K562 (cell line): ENCODE results near the gene GRAMD4. TPM values are rescaled to one million over a fixed set of nuclear protein-coding genes. Genes with fewer than 3 reads are reported as not detected.

Experiments
- ATAC-seq: fragments of 200-7000 bp; cut with Tn5 transposase; 3 replicates; pipeline ENCODE4 v1.9.1; 2020; ENCODE audit warnings: moderate library complexity
- BruUV-seq: library from RNA; stranded (reverse); fragments of 400-500 nt; replicated peaks from 2 replicates; lab custom pipeline; 2021; lab: Mats Ljungman, UMichigan
- CTCF ChIA-PET: fragments of 300-600 bp; formaldehyde crosslinking; extraction: SDS; loops from one replicate; lab custom pipeline; 2021; ENCODE audit warnings: low intra/inter-chr PET ratio; lab: Yijun Ruan, JAX
- POLR2A ChIA-PET: fragments of 300-600, 350-650 bp; sonication (Branson Sonifier 250); formaldehyde crosslinking; extraction: SDS; loops from one replicate; lab custom pipeline; 2021; ENCODE audit warnings: antibody characterized with exemption, inconsistent platforms; lab: Yijun Ruan, JAX
- DNase-seq, 4 experiments: peaks; one replicate each; pipeline versions ENCODE4 v3.0.0 to v3.0.0-alpha.2; 2011 to 2018; ENCODE audit warnings: low spot score in 3 of 4, mixed read lengths in 3 of 4; ENCODE audit errors: extremely low read depth in 1 of 4
- FAIRE-seq: peaks from 2 replicates; lab custom pipeline; 2011; peaks lifted over from hg19 to GRCh38; lab: Jason Lieb, UNC
- H2AFZ ChIP-seq: 2 replicates; pipeline ENCODE4 v1.6.0; 2011; ENCODE audit warnings: low read depth, low read length, control low read depth, inconsistent platforms
- H3K27ac ChIP-seq: fragments of 200-600 bp; 3 replicates; pipeline ENCODE4 v1.8.0; 2011; ENCODE audit warnings: low read depth, mild to moderate bottlenecking, control low read depth, inconsistent platforms, low read length, moderate library complexity, mixed read lengths; ENCODE audit errors: extremely low read depth
- H3K27me3 ChIP-seq, 2 experiments: fragments of 300-600 bp in 1 of 2; 2 replicates in 1 of 2; 3 replicates in 1 of 2; pipeline versions ENCODE4 v1.6.0 to v1.8.0; 2011; ENCODE audit warnings: inconsistent platforms in 2 of 2, low read length in 2 of 2, mild to moderate bottlenecking in 1 of 2, mixed read lengths in 1 of 2, moderate library complexity in 1 of 2; ENCODE audit not compliant: control insufficient read depth in 2 of 2, insufficient read depth in 2 of 2
- H3K36me3 ChIP-seq: fragments of 300-600 bp; 3 replicates; pipeline ENCODE4 v1.8.0; 2011; ENCODE audit warnings: mild to moderate bottlenecking, low read length, inconsistent platforms; ENCODE audit not compliant: control insufficient read depth, insufficient read depth
- H3K4me1 ChIP-seq, 2 experiments: fragments of 200-600 bp in 1 of 2; replicated peaks in 1 of 2; 2 replicates in 1 of 2; 3 replicates in 1 of 2; pipeline versions ENCODE4 v1.5.1 to v1.8.0; 2011; ENCODE audit warnings: inconsistent platforms in 2 of 2, low read length in 2 of 2, mild to moderate bottlenecking in 1 of 2, mixed read lengths in 1 of 2, moderate library complexity in 1 of 2; ENCODE audit not compliant: control insufficient read depth in 2 of 2, insufficient read depth in 2 of 2
- H3K4me2 ChIP-seq: 2 replicates; pipeline ENCODE4 v1.6.1; 2011; ENCODE audit warnings: low read length, control low read depth, inconsistent platforms, mixed read lengths; ENCODE audit not compliant: insufficient read depth
- H3K4me3 ChIP-seq: fragments of 200-600 bp; sonication (generic), shearing (Covaris generic); 2 replicates; pipeline ENCODE4 v1.5.1; 2016; ENCODE audit warnings: control low read depth, inconsistent platforms
- H3K79me2 ChIP-seq: fragments of 200-600 bp; 3 replicates; pipeline ENCODE4 v1.8.0; 2011; ENCODE audit warnings: low read length, inconsistent platforms; ENCODE audit not compliant: control insufficient read depth, insufficient read depth
- H3K9ac ChIP-seq, 2 experiments: 2 replicates each; pipeline versions ENCODE4 v1.6.0 to v1.6.1; 2011; ENCODE audit warnings: low read depth in 2 of 2, low read length in 2 of 2, control low read depth in 1 of 2, inconsistent platforms in 1 of 2, mild to moderate bottlenecking in 1 of 2, mixed read lengths in 1 of 2; ENCODE audit not compliant: insufficient read depth in 1 of 2
- H3K9me1 ChIP-seq: one replicate; pipeline ENCODE4 v1.6.0; 2011; ENCODE audit warnings: inconsistent platforms, mild to moderate bottlenecking, low read length, moderate library complexity; ENCODE audit not compliant: control insufficient read depth, insufficient read depth
- H3K9me3 ChIP-seq: replicated peaks from 2 replicates; pipeline ENCODE4 v1.5.1; 2011; ENCODE audit warnings: low read depth, low read length, inconsistent platforms; ENCODE audit not compliant: control insufficient read depth, insufficient read depth
- H4K20me1 ChIP-seq: replicated peaks from 2 replicates; pipeline ENCODE4 v1.6.1; 2011; ENCODE audit warnings: low read length, inconsistent platforms, mixed read lengths; ENCODE audit not compliant: control insufficient read depth, insufficient read depth
- ETV6 ChIP-seq, 3 experiments: fragments of 150-350 bp in 1 of 3; sonication (generic) in 1 of 3; formaldehyde crosslinking in 1 of 3; IDR thresholded peaks; 2 replicates each; pipeline versions ENCODE4 v1.6.1 to v1.8.0; 2014 to 2022; ENCODE audit warnings: borderline replicate concordance in 2 of 3, low read depth in 2 of 3, antibody characterized with exemption in 1 of 3, low read length in 1 of 3, mild to moderate bottlenecking in 1 of 3, missing genetic modification reagents in 1 of 3
- HMG20B ChIP-seq: fragments of 250-450 bp; sonication (Bioruptor Pico); IDR thresholded peaks from 2 replicates; pipeline ENCODE4 v1.5.0; 2021; ENCODE audit warnings: mild to moderate bottlenecking
- HMGN3 ChIP-seq: IDR thresholded peaks from 2 replicates; pipeline ENCODE4 v1.6.1; 2011; ENCODE audit warnings: borderline replicate concordance, low read depth, mild to moderate bottlenecking, mixed read lengths, low read length; ENCODE audit not compliant: insufficient read length; ENCODE audit errors: extremely low read depth
- HNRNPUL1 ChIP-seq: fragments of 200-400 bp; formaldehyde crosslinking; IDR thresholded peaks from 2 replicates; pipeline ENCODE4 v1.6.1; 2017; ENCODE audit warnings: low read length
- NR3C1 ChIP-seq: sonication (generic); formaldehyde crosslinking; IDR thresholded peaks from 2 replicates; pipeline ENCODE4 v1.8.1; 2022; ENCODE audit warnings: missing genetic modification reagents
- PHB2 ChIP-seq: fragments of 450-650 bp; IDR thresholded peaks from 2 replicates; pipeline ENCODE4 v1.6.1; 2017; ENCODE audit warnings: low read depth
- PURB ChIP-seq: sonication (generic); formaldehyde crosslinking; IDR thresholded peaks from 2 replicates; pipeline ENCODE4 v1.9.0; 2021; ENCODE audit warnings: low read depth, mild to moderate bottlenecking, missing genetic modification reagents
- SIN3A ChIP-seq, 2 experiments: fragments of 150-350 bp in 1 of 2; IDR thresholded peaks; 2 replicates each; pipeline ENCODE4 v1.6.1; 2011 to 2016; ENCODE audit warnings: borderline replicate concordance in 2 of 2, low read depth in 2 of 2, low read length in 2 of 2, mild to moderate bottlenecking in 2 of 2, moderate library complexity in 2 of 2; ENCODE audit not compliant: control insufficient read depth in 1 of 2
- SREBF1 ChIP-seq: fragments of 150-350 bp; IDR thresholded peaks from 2 replicates; pipeline ENCODE4 v1.6.1; 2014; ENCODE audit warnings: antibody characterized with exemption, low read depth, low read length, borderline replicate concordance
- STAT5A ChIP-seq: IDR thresholded peaks from 2 replicates; pipeline ENCODE4 v1.6.1; 2012; ENCODE audit warnings: low read length, inconsistent platforms, borderline replicate concordance
- TOE1 ChIP-seq, 2 experiments: fragments of 450-650 bp in 1 of 2; sonication (generic) in 1 of 2; formaldehyde crosslinking in 1 of 2; IDR thresholded peaks; 2 replicates each; pipeline versions ENCODE4 v1.7.1 to v1.8.0; 2016 to 2022; ENCODE audit warnings: borderline replicate concordance in 2 of 2, mild to moderate bottlenecking in 2 of 2, antibody characterized with exemption in 1 of 2, inconsistent platforms in 1 of 2, low read depth in 1 of 2, missing genetic modification reagents in 1 of 2, moderate library complexity in 1 of 2
- U2AF2 ChIP-seq: fragments of 200-400 bp; formaldehyde crosslinking; optimal IDR thresholded peaks from 2 replicates; pipeline ENCODE3; 2017; ENCODE audit warnings: low read depth, mild to moderate bottlenecking, low read length
- ZFPM2 ChIP-seq: fragments of 250-450 bp; sonication (Bioruptor Pico); IDR thresholded peaks from 2 replicates; pipeline ENCODE4 v1.5.1; 2022; ENCODE audit warnings: mild to moderate bottlenecking
- ZNF143 ChIP-seq: sonication (generic); formaldehyde crosslinking; IDR thresholded peaks from 2 replicates; pipeline ENCODE4 v1.9.0; 2022; ENCODE audit warnings: mild to moderate bottlenecking, missing genetic modification reagents
- ZNF146 ChIP-seq: IDR thresholded peaks from one replicate; pipeline ENCODE4 v1.6.1; 2018; ENCODE audit warnings: missing compliant biosample characterization; ENCODE audit not compliant: unreplicated experiment
- WGBS: fragments of 100-300 bp; shearing (Covaris generic); methylation state at CpG from one replicate; pipeline ENCODE4 v1.1.6; 2016; ENCODE audit warnings: low coverage, mixed read lengths; ENCODE audit not compliant: insufficient coverage; ENCODE audit errors: missing lambda C conversion rate; 5-methylcytosine and 5-hydroxymethylcytosine counted together
- in situ Hi-C: fragments of 300-500 bp; cut with MboI; formaldehyde crosslinking; loops from 4 replicates; pipeline ENCODE4 v1.15.0; 2018; ENCODE audit warnings: inconsistent platforms, mixed read lengths
- intact Hi-C: fragments of 100-400 bp; cut with micrococcal nuclease; formaldehyde crosslinking; loops from 2 replicates; pipeline ENCODE4 v1.14.2; 2022
- polyA plus RNA-seq, 8 experiments: library from polyadenylated mRNA; depleted of rRNA in 4 of 8; stranded (reverse) in 5 of 8; unstranded in 3 of 8; fragments of >200 nt; fragmentation: Nextera tagmentation in 2 of 8; fragmentation: Illumina TruSeq in 1 of 8; extraction: Ambion mirVana in 2 of 8; extraction: Trizol in 1 of 8; gene quantifications; 2 replicates each; pipeline versions ENCODE4 v1.2.1 to v1.2.3, GENCODE V29; 2011 to 2014; ENCODE audit warnings: inconsistent platforms in 1 of 8, missing spikeins in 1 of 8
- total RNA-seq, 7 experiments: library from RNA; depleted of rRNA in 6 of 7; stranded (reverse); fragments of >200 nt in 6 of 7; fragmentation: Illumina TruSeq in 2 of 7; extraction: Trizol in 2 of 7; gene quantifications; 2 replicates each; pipeline versions ENCODE4 v1.2.1 to v1.2.3, GENCODE V29; 2011 to 2021; ENCODE audit warnings: low replicate concordance in 1 of 7
- TF ChIP-seq, protein P1 (sequence below): fragments of 450-650 bp; IDR thresholded peaks from 2 replicates; pipeline ENCODE4 v1.6.1; 2016; ENCODE audit warnings: mild to moderate bottlenecking
- TF ChIP-seq, protein P2 (sequence below): sonication (generic); formaldehyde crosslinking; IDR thresholded peaks from 2 replicates; pipeline ENCODE4 v1.8.1; 2023; ENCODE audit warnings: mild to moderate bottlenecking, missing genetic modification reagents

The GRAMD4 gene
- total and polyA plus RNA-seq, 9 of the 15 experiments (the other 6 are each of a cell fraction or from before 2014, with no cell fraction given) = 0.18 to 44.8 (median 18.6) TPM

DNA sequence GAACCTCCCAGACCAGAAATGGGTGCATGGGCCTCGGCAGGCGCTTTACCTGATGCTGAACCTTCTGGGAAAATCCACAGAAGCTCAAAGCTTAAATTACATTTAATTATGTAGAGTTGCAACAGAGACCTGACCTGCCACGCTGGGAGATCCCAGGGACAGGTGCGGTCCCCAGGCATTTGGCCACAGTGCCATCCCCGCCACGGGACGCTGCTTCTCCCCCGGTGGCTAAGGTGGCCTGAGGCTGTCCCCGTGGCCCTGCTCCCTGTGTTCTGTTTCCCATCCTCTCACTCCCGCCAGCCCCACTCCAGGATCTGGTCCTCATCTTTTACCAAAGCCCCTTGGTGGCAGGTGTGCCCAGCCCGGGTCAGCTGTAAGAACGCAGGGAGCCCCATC lies 39.6 kb downstream of the GRAMD4 start:
- POLR2A ChIA-PET = no interaction called here

More for the DNA sequence above, 39.6 kb downstream of the GRAMD4 start:
- in situ Hi-C loops = no loop called here
- TF ChIP-seq STAT5A = no peak
- no peak for TF ChIP-seq HNRNPUL1
- TF ChIP-seq, protein P1, sequence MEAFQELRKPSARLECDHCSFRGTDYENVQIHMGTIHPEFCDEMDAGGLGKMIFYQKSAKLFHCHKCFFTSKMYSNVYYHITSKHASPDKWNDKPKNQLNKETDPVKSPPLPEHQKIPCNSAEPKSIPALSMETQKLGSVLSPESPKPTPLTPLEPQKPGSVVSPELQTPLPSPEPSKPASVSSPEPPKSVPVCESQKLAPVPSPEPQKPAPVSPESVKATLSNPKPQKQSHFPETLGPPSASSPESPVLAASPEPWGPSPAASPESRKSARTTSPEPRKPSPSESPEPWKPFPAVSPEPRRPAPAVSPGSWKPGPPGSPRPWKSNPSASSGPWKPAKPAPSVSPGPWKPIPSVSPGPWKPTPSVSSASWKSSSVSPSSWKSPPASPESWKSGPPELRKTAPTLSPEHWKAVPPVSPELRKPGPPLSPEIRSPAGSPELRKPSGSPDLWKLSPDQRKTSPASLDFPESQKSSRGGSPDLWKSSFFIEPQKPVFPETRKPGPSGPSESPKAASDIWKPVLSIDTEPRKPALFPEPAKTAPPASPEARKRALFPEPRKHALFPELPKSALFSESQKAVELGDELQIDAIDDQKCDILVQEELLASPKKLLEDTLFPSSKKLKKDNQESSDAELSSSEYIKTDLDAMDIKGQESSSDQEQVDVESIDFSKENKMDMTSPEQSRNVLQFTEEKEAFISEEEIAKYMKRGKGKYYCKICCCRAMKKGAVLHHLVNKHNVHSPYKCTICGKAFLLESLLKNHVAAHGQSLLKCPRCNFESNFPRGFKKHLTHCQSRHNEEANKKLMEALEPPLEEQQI = no peak
- no peak for TF ChIP-seq HMG20B (CRISPR knock-in tag)
- no peak for TF ChIP-seq HMGN3
- no peak for TF ChIP-seq ZNF146
- no peak for TF ChIP-seq ZFPM2
- no peak for TF ChIP-seq ETV6 (IDR thresholded peaks at IDR 0.05; ENCODE audit: borderline replicate concordance in 1 of 2, low read depth in 2 of 2, low read length in 1 of 2)
- no peak for TF ChIP-seq ETV6 (CRISPR knock-in tag; IDR thresholded peaks at IDR 0.05; ENCODE audit: borderline replicate concordance)
- TF ChIP-seq SREBF1 = no peak
- no peak for TF ChIP-seq SIN3A (IDR thresholded peaks at IDR 0.05; ENCODE audit: borderline replicate concordance in 2 of 2, control insufficient read depth in 1 of 2, low read depth in 2 of 2, low read length in 2 of 2)
- no peak for TF ChIP-seq TOE1 (IDR thresholded peaks at IDR 0.05; ENCODE audit: borderline replicate concordance)
- TF ChIP-seq TOE1 (CRISPR knock-in tag; IDR thresholded peaks at IDR 0.05; ENCODE audit: borderline replicate concordance, low read depth) = no peak
- TF ChIP-seq PHB2 = no peak
- no peak for TF ChIP-seq U2AF2
- TF ChIP-seq, protein P2, sequence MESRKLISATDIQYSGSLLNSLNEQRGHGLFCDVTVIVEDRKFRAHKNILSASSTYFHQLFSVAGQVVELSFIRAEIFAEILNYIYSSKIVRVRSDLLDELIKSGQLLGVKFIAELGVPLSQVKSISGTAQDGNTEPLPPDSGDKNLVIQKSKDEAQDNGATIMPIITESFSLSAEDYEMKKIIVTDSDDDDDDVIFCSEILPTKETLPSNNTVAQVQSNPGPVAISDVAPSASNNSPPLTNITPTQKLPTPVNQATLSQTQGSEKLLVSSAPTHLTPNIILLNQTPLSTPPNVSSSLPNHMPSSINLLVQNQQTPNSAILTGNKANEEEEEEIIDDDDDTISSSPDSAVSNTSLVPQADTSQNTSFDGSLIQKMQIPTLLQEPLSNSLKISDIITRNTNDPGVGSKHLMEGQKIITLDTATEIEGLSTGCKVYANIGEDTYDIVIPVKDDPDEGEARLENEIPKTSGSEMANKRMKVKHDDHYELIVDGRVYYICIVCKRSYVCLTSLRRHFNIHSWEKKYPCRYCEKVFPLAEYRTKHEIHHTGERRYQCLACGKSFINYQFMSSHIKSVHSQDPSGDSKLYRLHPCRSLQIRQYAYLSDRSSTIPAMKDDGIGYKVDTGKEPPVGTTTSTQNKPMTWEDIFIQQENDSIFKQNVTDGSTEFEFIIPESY = no peak
- no peak for TF ChIP-seq PURB
- no peak for TF ChIP-seq ZNF143
- no peak for TF ChIP-seq NR3C1
- H3K9ac ChIP-seq = no peak overlapping the region
- CTCF ChIA-PET = no interaction called here
- no peaks in the 10 kb centered on the region for H3K27me3 ChIP-seq
- peaks cover 0 to 50% of the 10 kb centered on the region in 2 experiments; a peak in 3 of 5 replicates for H3K4me1 ChIP-seq
- no peaks in the 10 kb centered on the region for H3K9me3 ChIP-seq
- H4K20me1 ChIP-seq = no peaks in the 10 kb centered on the region
- ATAC-seq = no peak
- H3K4me3 ChIP-seq = no peak overlapping the region
- DNase-seq = no peak
- BruUV-seq = no TSS peak
- 98% methylated on average over 9 of the region's 12 CpGs for WGBS
- intact Hi-C loops = no loop called here
- no peak for FAIRE-seq
- H3K4me2 ChIP-seq = no peak overlapping the region
- H2AFZ ChIP-seq = no peak overlapping the region
- no peaks in the 10 kb centered on the region for H3K9me1 ChIP-seq
- peaks cover 11% of the 10 kb centered on the region; the same call in 1 of the 3 replicates for H3K36me3 ChIP-seq
- peaks cover 1% of the 10 kb centered on the region; the same call in 1 of the 3 replicates for H3K79me2 ChIP-seq
- H3K27ac ChIP-seq = no peak overlapping the region
